SK-N-SH treated with all-trans-retinoic acid at 6 μM for 48 hours (cell line): ENCODE data around the gene HTR2A.

ENCODE experiments used
- ESRRG ChIP-seq: fragments of 250-450 bp; sonication (Bioruptor Pico); IDR thresholded peaks from 2 replicates; pipeline ENCODE4 v1.6.1; 2021; ENCODE audit warnings: mild to moderate bottlenecking
- GLIS3 ChIP-seq: fragments of 250-450 bp; sonication (Bioruptor Pico); IDR thresholded peaks from 2 replicates; pipeline ENCODE4 v1.5.0; 2020; ENCODE audit warnings: mild to moderate bottlenecking, moderate library complexity
- RARB ChIP-seq: fragments of 250-450 bp; sonication (Bioruptor Pico); IDR thresholded peaks from 2 replicates; pipeline ENCODE4 v1.8.0; 2021; ENCODE audit warnings: mild to moderate bottlenecking, moderate library complexity
- TCF4 ChIP-seq: fragments of 250-450 bp; sonication (Bioruptor Pico); IDR thresholded peaks from 2 replicates; pipeline ENCODE4 v1.8.0; 2021; ENCODE audit warnings: mild to moderate bottlenecking, moderate library complexity, borderline replicate concordance
- TSHZ2 ChIP-seq: fragments of 250-450 bp; sonication (Bioruptor Pico); IDR thresholded peaks from 2 replicates; pipeline ENCODE4 v1.5.0; 2020; ENCODE audit warnings: mild to moderate bottlenecking, moderate library complexity
- ZC3H10 ChIP-seq: fragments of 250-450 bp; sonication (Bioruptor Pico); IDR thresholded peaks from 2 replicates; pipeline ENCODE4 v1.5.1; 2021; ENCODE audit warnings: mild to moderate bottlenecking, moderate library complexity
- ZFP3 ChIP-seq: fragments of 250-450 bp; sonication (Bioruptor Pico); IDR thresholded peaks from 2 replicates; pipeline ENCODE4 v1.5.0; 2020; ENCODE audit warnings: mild to moderate bottlenecking, moderate library complexity
- ZFP30 ChIP-seq: fragments of 450-650 bp; formaldehyde crosslinking; IDR thresholded peaks from 2 replicates; pipeline ENCODE4 v1.5.0; 2022; ENCODE audit warnings: mild to moderate bottlenecking, moderate library complexity
- ZNF70 ChIP-seq: fragments of 450-650 bp; formaldehyde crosslinking; IDR thresholded peaks from 2 replicates; pipeline ENCODE4 v1.5.0; 2020; ENCODE audit warnings: mild to moderate bottlenecking, moderate library complexity
- TF ChIP-seq, protein P1 (sequence below): fragments of 250-450 bp; sonication (Bioruptor Pico); IDR thresholded peaks from 2 replicates; pipeline ENCODE4 v1.5.1; 2020; ENCODE audit warnings: low read depth, mild to moderate bottlenecking, moderate library complexity
- TF ChIP-seq, protein P2 (sequence below): fragments of 250-450 bp; sonication (Bioruptor Pico); IDR thresholded peaks from 2 replicates; pipeline ENCODE4 v1.8.0; 2020; ENCODE audit warnings: mild to moderate bottlenecking, moderate library complexity, borderline replicate concordance

GRCh38 chr13:46845146-46845545, 51.7 kb downstream of the HTR2A start:
- no peak for TF ChIP-seq ZNF70 (CRISPR knock-in tag)
- TF ChIP-seq ZFP30 (CRISPR knock-in tag) = no peak
- TF ChIP-seq RARB = no peak
- TF ChIP-seq, protein P1, sequence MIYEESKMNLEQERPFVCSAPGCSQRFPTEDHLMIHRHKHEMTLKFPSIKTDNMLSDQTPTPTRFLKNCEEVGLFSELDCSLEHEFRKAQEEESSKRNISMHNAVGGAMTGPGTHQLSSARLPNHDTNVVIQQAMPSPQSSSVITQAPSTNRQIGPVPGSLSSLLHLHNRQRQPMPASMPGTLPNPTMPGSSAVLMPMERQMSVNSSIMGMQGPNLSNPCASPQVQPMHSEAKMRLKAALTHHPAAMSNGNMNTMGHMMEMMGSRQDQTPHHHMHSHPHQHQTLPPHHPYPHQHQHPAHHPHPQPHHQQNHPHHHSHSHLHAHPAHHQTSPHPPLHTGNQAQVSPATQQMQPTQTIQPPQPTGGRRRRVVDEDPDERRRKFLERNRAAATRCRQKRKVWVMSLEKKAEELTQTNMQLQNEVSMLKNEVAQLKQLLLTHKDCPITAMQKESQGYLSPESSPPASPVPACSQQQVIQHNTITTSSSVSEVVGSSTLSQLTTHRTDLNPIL (CRISPR knock-in tag) = no peak
- no peak for TF ChIP-seq ESRRG
- TF ChIP-seq, protein P2, sequence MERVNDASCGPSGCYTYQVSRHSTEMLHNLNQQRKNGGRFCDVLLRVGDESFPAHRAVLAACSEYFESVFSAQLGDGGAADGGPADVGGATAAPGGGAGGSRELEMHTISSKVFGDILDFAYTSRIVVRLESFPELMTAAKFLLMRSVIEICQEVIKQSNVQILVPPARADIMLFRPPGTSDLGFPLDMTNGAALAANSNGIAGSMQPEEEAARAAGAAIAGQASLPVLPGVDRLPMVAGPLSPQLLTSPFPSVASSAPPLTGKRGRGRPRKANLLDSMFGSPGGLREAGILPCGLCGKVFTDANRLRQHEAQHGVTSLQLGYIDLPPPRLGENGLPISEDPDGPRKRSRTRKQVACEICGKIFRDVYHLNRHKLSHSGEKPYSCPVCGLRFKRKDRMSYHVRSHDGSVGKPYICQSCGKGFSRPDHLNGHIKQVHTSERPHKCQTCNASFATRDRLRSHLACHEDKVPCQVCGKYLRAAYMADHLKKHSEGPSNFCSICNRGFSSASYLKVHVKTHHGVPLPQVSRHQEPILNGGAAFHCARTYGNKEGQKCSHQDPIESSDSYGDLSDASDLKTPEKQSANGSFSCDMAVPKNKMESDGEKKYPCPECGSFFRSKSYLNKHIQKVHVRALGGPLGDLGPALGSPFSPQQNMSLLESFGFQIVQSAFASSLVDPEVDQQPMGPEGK (CRISPR knock-in tag) = no peak
- no peak for TF ChIP-seq GLIS3 (CRISPR knock-in tag)
- TF ChIP-seq TSHZ2 = no peak
- no peak for TF ChIP-seq ZFP3 (CRISPR knock-in tag)
- TF ChIP-seq TCF4 (CRISPR knock-in tag) = no peak
- TF ChIP-seq ZC3H10 (CRISPR knock-in tag) = no peak
